ENCODE measurements around the gene CNTNAP2. TPM values are rescaled to one million over a fixed set of nuclear protein-coding genes. Genes with fewer than 3 reads are reported as not detected.

The CNTNAP2 gene
- total and polyA plus RNA-seq, 2 of the 8 experiments (the other 6 are each of a cell fraction or from before 2014, with no cell fraction given): 27.9 to 71.0 TPM

DNA sequence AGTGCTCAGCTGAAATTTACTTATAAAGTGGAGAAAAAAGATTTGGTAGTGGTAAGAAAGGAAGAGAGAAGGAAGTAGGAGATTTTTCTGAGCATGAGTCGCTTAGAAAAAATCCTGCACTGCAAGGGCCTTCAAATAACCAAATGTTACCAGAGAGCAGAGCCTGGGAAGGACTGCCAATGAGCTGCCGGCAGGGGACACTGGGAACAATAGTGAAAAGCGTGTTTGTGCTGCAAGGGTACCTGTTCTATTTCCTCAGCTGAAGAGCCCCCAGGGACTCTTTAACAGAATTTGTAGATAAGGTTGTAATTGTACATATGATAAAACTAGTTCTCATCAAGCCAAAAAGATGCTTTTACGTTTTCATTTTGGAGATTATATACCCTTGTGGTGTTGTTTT lies 1777.7 kb downstream of the CNTNAP2 start:
- Histone ChIP-seq H3K79me2 (ENCODE audit: control insufficient read depth in 1 of 2, insufficient read depth in 2 of 2, low read length in 2 of 2) (no peaks in the 10 kb centered on the region), H2AFZ (ENCODE audit: low read length) (no peak overlapping the region)

More for the DNA sequence above, 1777.7 kb downstream of the CNTNAP2 start:
- H4K91ac ChIP-seq (replicated peaks; ENCODE audit: insufficient read length, low read length): no peak overlapping the region
- H2BK20ac ChIP-seq (ENCODE audit: low read length): no peak overlapping the region
- H3K14ac ChIP-seq (ENCODE audit: insufficient read length): no peak overlapping the region
- H3K36me3 ChIP-seq (ENCODE audit: control insufficient read depth in 2 of 4, insufficient read depth in 4 of 4, low read length in 3 of 4): no peaks in the 10 kb centered on the region
- H3K4ac ChIP-seq (replicated peaks; ENCODE audit: insufficient read length, low read depth, low read length): no peak overlapping the region
- ChIA-PET CTCF (ENCODE audit: partially characterized antibody) (interaction anchor here (0.6 to 1.6 kb wide), 4 partner anchors 14 to 188 kb away, joined by 3 to 5 read pairs (median 4); no protein-coding TSS in a partner anchor), POLR2A (ENCODE audit: partially characterized antibody) (no interaction called here)
- DNase-seq (ENCODE audit: low read depth in 1 of 2, low spot score in 2 of 2): peak in 1 of 2 experiments; percentile 36
- H2BK120ac ChIP-seq (replicated peaks; ENCODE audit: low read depth, low read length): no peak overlapping the region
- peak; percentile 36 for FAIRE-seq
- no peaks in the 10 kb centered on the region for H3K27me3 ChIP-seq (replicated peaks in 1 of 4; ENCODE audit: control insufficient read depth in 3 of 4, extremely low read depth in 1 of 4, insufficient read depth in 3 of 4, low read length in 3 of 4)
- TF ChIP-seq CTCF (IDR thresholded peaks at IDR 0.05; ENCODE audit: control extremely low read depth in 1 of 3, insufficient read depth in 1 of 3, low read depth in 1 of 3, low read length in 3 of 3): peak in 1 of 3 experiments; percentile 18; a peak in 1 of 4 replicates
- TF ChIP-seq RAD21 (IDR thresholded peaks at IDR 0.05 in 1 of 2, conservative IDR thresholded peaks at IDR 0.05 in 1 of 2; ENCODE audit: low read depth in 2 of 2, low read length in 2 of 2): peak in 1 of 2 experiments; percentile 30; a peak in 2 of 4 replicates
- TF ChIP-seq JUND (IDR thresholded peaks at IDR 0.05; ENCODE audit: low read length): 0 out of 2 replicates have a peak, but pooled peaks have one; percentile 45
- TF ChIP-seq ASH2L (IDR thresholded peaks at IDR 0.05; ENCODE audit: low read length): no peak
- no peak overlapping the region for H2BK15ac ChIP-seq (ENCODE audit: low read length)
- H2BK12ac ChIP-seq (ENCODE audit: low read depth, low read length): no peak overlapping the region
- peaks cover 0 to 9% (median 1%) of the 10 kb centered on the region in 4 experiments; a peak in 2 of 7 replicates for H3K4me1 ChIP-seq (replicated peaks in 1 of 4; ENCODE audit: control insufficient read depth in 3 of 4, insufficient read depth in 4 of 4, low read length in 3 of 4)
- no peaks in the 10 kb centered on the region for H4K20me1 ChIP-seq (replicated peaks in 1 of 2; ENCODE audit: control insufficient read depth in 1 of 2, insufficient read depth in 2 of 2, low read length in 2 of 2)
- WGBS, 2 experiments (ENCODE audit: extremely low coverage in 1 of 2, insufficient coverage in 1 of 2, insufficient read length in 1 of 2, insufficient replicate concordance in 2 of 2, low coverage in 1 of 2, low lambda C conversion rate in 2 of 2, missing lambda C conversion rate in 1 of 2): 33% methylated on average over 4 of the region's 4 CpGs; no CpG with 5 or more reads in 1 of the 2 experiments
- no peak overlapping the region for H3K56ac ChIP-seq (replicated peaks; ENCODE audit: insufficient read length, low read depth, low read length)
- H3K18ac ChIP-seq (ENCODE audit: extremely low read depth, low read length): no peak overlapping the region
- H3K9me3 ChIP-seq (ENCODE audit: insufficient read depth in 2 of 2, low read depth in 1 of 2, low read length in 1 of 2): no peaks in the 10 kb centered on the region
- H3K4me2 ChIP-seq (ENCODE audit: insufficient read depth in 1 of 2, low read depth in 2 of 2, low read length in 2 of 2): no peak overlapping the region
- no peak overlapping the region for H3K27ac ChIP-seq (ENCODE audit: low read depth, low read length)
- no peaks in the 10 kb centered on the region for H3K79me1 ChIP-seq (ENCODE audit: low read depth, low read length)
- no peak overlapping the region for H3K4me3 ChIP-seq (ENCODE audit: extremely low read depth in 1 of 4, insufficient read depth in 2 of 4, low read depth in 3 of 4, low read length in 4 of 4)
- H4K5ac ChIP-seq (ENCODE audit: insufficient read length, low read depth, low read length): no peak overlapping the region
- no peak overlapping the region for H4K8ac ChIP-seq (ENCODE audit: extremely low read depth, insufficient read depth, low read length)
- H2AK5ac ChIP-seq (ENCODE audit: low read depth, low read length): no peak overlapping the region
- no peaks in the 10 kb centered on the region for H3K23me2 ChIP-seq (ENCODE audit: low read depth, low read length)
- no peak overlapping the region for H3K23ac ChIP-seq (ENCODE audit: insufficient read length)
- no peak overlapping the region for H2BK5ac ChIP-seq (ENCODE audit: low read depth, low read length)
- no peak overlapping the region for H3K9ac ChIP-seq (replicated peaks in 1 of 4; ENCODE audit: extremely low read depth in 1 of 4, low read depth in 3 of 4, low read length in 3 of 4)
